Lower lobe of right lung (tissue), 2 donors: ENCODE measurements around the gene FURIN. TPM values are rescaled to one million over a fixed set of nuclear protein-coding genes. Genes with fewer than 3 reads are reported as not detected.

Experiments
- ATAC-seq, 2 donors: fragments of 200-7000 bp; cut with Tn5 transposase; one replicate each; pipeline ENCODE4 v1.9.1; 2020 to 2022; ENCODE audit warnings: mild to moderate bottlenecking in 2 of 2, moderate library complexity in 2 of 2
- DNase-seq: peaks from one replicate; pipeline ENCODE4 v3.0.0-alpha.2; 2020
- H3K27ac ChIP-seq: fragments of 200-600 bp; one replicate; pipeline ENCODE4 v1.8.0; 2022
- H3K27me3 ChIP-seq: fragments of 200-600 bp; one replicate; pipeline ENCODE4 v1.8.0; 2022; ENCODE audit warnings: low read depth
- H3K36me3 ChIP-seq: fragments of 200-600 bp; one replicate; pipeline ENCODE4 v1.8.0; 2022; ENCODE audit warnings: mild to moderate bottlenecking
- H3K4me1 ChIP-seq: fragments of 200-600 bp; one replicate; pipeline ENCODE4 v1.8.0; 2022
- H3K4me3 ChIP-seq: fragments of 200-600 bp; one replicate; pipeline ENCODE4 v1.8.0; 2022; ENCODE audit warnings: mild to moderate bottlenecking
- H3K9me3 ChIP-seq: fragments of 200-600 bp; one replicate; pipeline ENCODE4 v1.8.0; 2022
- intact Hi-C: fragments of 100-400 bp; cut with DNase I; formaldehyde crosslinking; loops from one replicate; pipeline ENCODE4 v1.11.0; 2022
- total RNA-seq: library from RNA; stranded (reverse); fragmentation: NEBNext Ultra II Directional; extraction: Animal tissue kit (Norgen Biotek cat#: 25700); gene quantifications from one replicate; pipeline ENCODE4 v1.2.1, GENCODE V29; 2021
- TF ChIP-seq, protein P1 (sequence below): fragments of 200-600 bp; IDR thresholded peaks from one replicate; pipeline ENCODE4 v1.8.0; 2022; ENCODE audit warnings: antibody characterized with exemption, mild to moderate bottlenecking
- donor health status: DM: no; HTN: yes; CAD: no; lungs with severe emphysema.

FURIN gene
- total RNA-seq, 1 donor from 2014 or later: 86.5 TPM

DNA sequence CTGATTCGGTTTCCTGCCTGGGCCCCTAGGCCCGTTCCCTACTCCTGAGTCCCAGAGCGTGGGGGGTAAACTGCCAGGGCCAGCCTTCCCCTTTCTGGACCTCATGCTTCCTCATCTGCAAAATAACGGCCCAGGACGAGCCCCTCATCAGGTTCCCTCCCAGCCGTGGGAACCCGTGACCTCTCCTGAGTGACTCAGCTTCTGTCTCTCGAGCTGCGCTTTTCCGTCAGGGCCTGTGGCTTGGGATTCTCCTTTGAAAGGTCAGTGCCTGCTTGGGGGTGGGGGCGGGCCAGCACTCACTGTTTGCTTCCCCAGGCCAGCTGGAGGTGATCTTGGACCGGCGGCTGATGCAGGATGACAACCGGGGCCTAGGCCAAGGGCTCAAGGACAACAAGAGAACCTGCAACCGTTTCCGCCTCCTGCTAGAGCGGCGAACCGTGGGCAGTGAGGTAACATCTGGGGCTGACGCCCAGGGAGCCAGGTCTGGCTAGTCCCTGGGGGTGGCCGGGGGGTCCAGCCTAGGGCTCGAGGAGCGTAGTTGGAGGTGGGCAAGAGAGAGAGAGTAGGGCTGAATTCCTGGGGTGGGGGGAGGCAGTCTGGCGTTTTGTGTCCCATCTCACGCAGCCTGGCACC is 47.5 kb downstream of the FURIN start:
- peaks cover 100% of the 10 kb centered on the region for H3K36me3 ChIP-seq
- ATAC-seq (peak; percentile 72 to 80), DNase-seq (peak; percentile 87)
- no peaks in the 10 kb centered on the region for H3K27me3 ChIP-seq
- no peaks in the 10 kb centered on the region for H3K9me3 ChIP-seq
- TF ChIP-seq, protein P1, sequence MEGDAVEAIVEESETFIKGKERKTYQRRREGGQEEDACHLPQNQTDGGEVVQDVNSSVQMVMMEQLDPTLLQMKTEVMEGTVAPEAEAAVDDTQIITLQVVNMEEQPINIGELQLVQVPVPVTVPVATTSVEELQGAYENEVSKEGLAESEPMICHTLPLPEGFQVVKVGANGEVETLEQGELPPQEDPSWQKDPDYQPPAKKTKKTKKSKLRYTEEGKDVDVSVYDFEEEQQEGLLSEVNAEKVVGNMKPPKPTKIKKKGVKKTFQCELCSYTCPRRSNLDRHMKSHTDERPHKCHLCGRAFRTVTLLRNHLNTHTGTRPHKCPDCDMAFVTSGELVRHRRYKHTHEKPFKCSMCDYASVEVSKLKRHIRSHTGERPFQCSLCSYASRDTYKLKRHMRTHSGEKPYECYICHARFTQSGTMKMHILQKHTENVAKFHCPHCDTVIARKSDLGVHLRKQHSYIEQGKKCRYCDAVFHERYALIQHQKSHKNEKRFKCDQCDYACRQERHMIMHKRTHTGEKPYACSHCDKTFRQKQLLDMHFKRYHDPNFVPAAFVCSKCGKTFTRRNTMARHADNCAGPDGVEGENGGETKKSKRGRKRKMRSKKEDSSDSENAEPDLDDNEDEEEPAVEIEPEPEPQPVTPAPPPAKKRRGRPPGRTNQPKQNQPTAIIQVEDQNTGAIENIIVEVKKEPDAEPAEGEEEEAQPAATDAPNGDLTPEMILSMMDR: no peak
- H3K27ac ChIP-seq: peak overlapping the region; percentile 49
- peak overlapping the region; percentile 21 for H3K4me3 ChIP-seq
- H3K4me1 ChIP-seq: peaks cover 12% of the 10 kb centered on the region
- intact Hi-C loops: no loop called here

GRCh38 chr15:90916461-90916860 is 48.1 kb downstream of the FURIN start:
- ATAC-seq (no peak), DNase-seq (peak; percentile 36)
- intact Hi-C loops: no loop called here
- Histone ChIP-seq H3K4me3 (peak overlapping the region; percentile 21), H3K27me3 (no peaks in the 10 kb centered on the region), H3K27ac (peak overlapping the region; percentile 49), H3K4me1 (peaks cover 12% of the 10 kb centered on the region), H3K9me3 (no peaks in the 10 kb centered on the region), H3K36me3 (peaks cover 100% of the 10 kb centered on the region)
- TF ChIP-seq, protein P1: no peak

DNA sequence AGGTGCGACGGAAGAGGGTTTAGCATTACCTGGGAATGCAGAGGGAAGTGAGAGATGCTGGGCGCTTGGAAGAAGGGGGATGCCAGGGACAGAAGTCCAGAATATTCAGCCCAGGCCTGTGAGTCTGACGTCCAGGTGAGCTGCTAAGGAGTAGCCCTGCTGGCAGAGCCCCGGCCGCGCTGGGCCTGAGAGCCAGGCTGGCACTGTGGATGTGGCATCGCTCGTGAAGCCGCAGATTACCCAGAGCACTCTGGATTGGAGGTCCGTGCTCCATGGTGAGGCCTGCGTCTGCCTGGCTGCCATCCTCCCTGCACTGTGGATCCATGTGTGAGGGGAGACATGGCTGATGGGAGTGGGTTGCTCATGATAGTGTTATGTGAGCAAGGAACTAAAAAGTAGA is 49.2 kb downstream of the FURIN start:
- no peak overlapping the region for H3K27ac ChIP-seq
- no peak for ATAC-seq
- no peaks in the 10 kb centered on the region for H3K9me3 ChIP-seq
- H3K4me3 ChIP-seq: no peak overlapping the region
- intact Hi-C loops: no loop called here
- H3K4me1 ChIP-seq: peaks cover 12% of the 10 kb centered on the region
- TF ChIP-seq, protein P1: no peak
- no peak for DNase-seq
- no peaks in the 10 kb centered on the region for H3K27me3 ChIP-seq
- peaks cover 95% of the 10 kb centered on the region for H3K36me3 ChIP-seq

GRCh38 chr15:90918034-90918788 is 49.8 kb downstream of the FURIN start:
- H3K4me1 ChIP-seq: peaks cover 12% of the 10 kb centered on the region
- H3K36me3 ChIP-seq: peaks cover 89% of the 10 kb centered on the region
- no peak for DNase-seq
- H3K27ac ChIP-seq: no peak overlapping the region
- H3K9me3 ChIP-seq: no peaks in the 10 kb centered on the region
- no peaks in the 10 kb centered on the region for H3K27me3 ChIP-seq
- TF ChIP-seq, protein P1: no peak
- no peak for ATAC-seq
- H3K4me3 ChIP-seq: no peak overlapping the region
- intact Hi-C loops: no loop called here

DNA sequence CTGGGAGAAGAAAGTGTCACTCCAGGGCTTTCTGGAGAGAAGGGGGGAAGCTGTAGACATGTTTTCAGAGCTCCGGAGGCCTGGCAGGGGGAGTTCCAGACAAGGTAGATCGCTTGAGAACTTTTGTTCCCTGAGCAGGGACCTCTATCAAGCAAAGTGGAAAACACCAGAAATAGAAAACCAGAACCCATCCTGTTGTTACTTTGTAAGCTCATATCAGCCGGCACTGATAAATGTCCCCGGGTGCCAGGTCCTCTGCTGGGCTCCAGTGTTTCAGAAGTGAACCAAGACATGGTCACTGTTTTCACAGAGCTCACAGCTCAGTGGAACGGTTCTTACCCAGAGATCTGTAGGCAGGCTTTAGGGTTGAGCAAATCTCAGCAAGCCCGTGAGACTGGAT is 50.4 kb downstream of the FURIN start:
- no peak for ATAC-seq
- TF ChIP-seq, protein P1: no peak
- Histone ChIP-seq H3K9me3 (no peaks in the 10 kb centered on the region), H3K4me3 (no peak overlapping the region), H3K27me3 (no peaks in the 10 kb centered on the region), H3K27ac (no peak overlapping the region), H3K36me3 (peaks cover 83% of the 10 kb centered on the region), H3K4me1 (peaks cover 12% of the 10 kb centered on the region)
- intact Hi-C loops: no loop called here
- DNase-seq: no peak
